T-helper 1 cell treated with Interleukin-12 subunit alpha and Interleukin-12 subunit beta and Interleukin-4 antibody, amounts not matched to agents 30 ng/mL and 1 ng/mL, for 36 hours (primary cell): ENCODE data around the gene NDNF. TPM values are rescaled to one million over a fixed set of nuclear protein-coding genes. Genes with fewer than 3 reads are reported as not detected.

Experiments used
- intact Hi-C: fragments of 100-400 bp; cut with micrococcal nuclease; formaldehyde crosslinking; loops from one replicate; pipeline ENCODE4 v1.15.1; 2024
- total RNA-seq: library from RNA; stranded (reverse); gene quantifications from 2 replicates; pipeline ENCODE4 v1.2.3, GENCODE V29; 2022

Gene NDNF
- 0.29 TPM in 1 of 2 replicates, not detected in the other for total RNA-seq

- intact Hi-C loops: loop anchor here (2.0 to 10.0 kb wide), 5 partner anchors 42 to 1448 kb away; partner anchors contain the start of genes PDE5A and PRDM5
These were observed at the start of gene NDNF for GRCh38 chr4:121072224-121073003. Gene NDNF, minus strand, starts transcription at chr4:121072535. Its CDS starts 26,698 bp downstream, at chr4:121045837.

- intact Hi-C loops: no loop called here
These were observed 47.4 kb upstream of the NDNF start for GRCh38 chr4:121119715-121120114.

GRCh38 chr4:121118344-121118743 lies 46.0 kb upstream of the NDNF start:
- intact Hi-C loops: no loop called here

- intact Hi-C loops: loop anchor here (1.0 to 5.0 kb wide), 3 partner anchors 40 to 397 kb away; partner anchors contain the start of gene NDNF
These were observed 42.4 kb upstream of the NDNF start for GRCh38 chr4:121114756-121115155.

- intact Hi-C loops: loop anchor here (1.0 to 5.0 kb wide), 4 partner anchors 144 to 956 kb away; no protein-coding TSS in a partner anchor
These were observed 40.2 kb upstream of the NDNF start for GRCh38 chr4:121112530-121112929.

- intact Hi-C loops: no loop called here
These were observed 36.2 kb upstream of the NDNF start for GRCh38 chr4:121108557-121108956.

- intact Hi-C loops: no loop called here
These were observed 35.2 kb upstream of the NDNF start for GRCh38 chr4:121107507-121107906.

- intact Hi-C loops: no loop called here
These were observed 27.9 kb upstream of the NDNF start for GRCh38 chr4:121100093-121100775.

- intact Hi-C loops: loop anchor here (5.0 kb wide), 1 partner anchor 209 kb away; no protein-coding TSS in a partner anchor
These were observed 25.9 kb upstream of the NDNF start for GRCh38 chr4:121098266-121098665.

- intact Hi-C loops: loop anchor here (1.0 to 5.0 kb wide), 5 partner anchors 94 to 1025 kb away; no protein-coding TSS in a partner anchor
These were observed 24.3 kb upstream of the NDNF start for GRCh38 chr4:121096629-121097028.

- intact Hi-C loops: loop anchor here (1.0 to 5.0 kb wide), 5 partner anchors 95 to 1025 kb away; no protein-coding TSS in a partner anchor
These were observed 23.9 kb upstream of the NDNF start for GRCh38 chr4:121096191-121096590.

- intact Hi-C loops: no loop called here
These were observed 22.1 kb upstream of the NDNF start for GRCh38 chr4:121094297-121094966.

GRCh38 chr4:121093261-121093660 lies 20.9 kb upstream of the NDNF start:
- intact Hi-C loops: no loop called here

- intact Hi-C loops: no loop called here
These were observed 19.6 kb upstream of the NDNF start for GRCh38 chr4:121091941-121092340.

- intact Hi-C loops: no loop called here
These were observed 16.5 kb upstream of the NDNF start for GRCh38 chr4:121088867-121089266.

- intact Hi-C loops: loop anchor here (10.0 kb wide), 2 partner anchors 635 to 1455 kb away; partner anchors contain the start of gene PDE5A
These were observed 7.0 kb upstream of the NDNF start for GRCh38 chr4:121079376-121079775.

GRCh38 chr4:121077496-121077895 lies 5.2 kb upstream of the NDNF start:
- intact Hi-C loops: loop anchor here (10.0 kb wide), 2 partner anchors 633 to 1453 kb away; partner anchors contain the start of gene PDE5A

- intact Hi-C loops: loop anchor here (10.0 kb wide), 2 partner anchors 632 to 1452 kb away; partner anchors contain the start of gene PDE5A
These were observed 4.1 kb upstream of the NDNF start for GRCh38 chr4:121076416-121076815.

GRCh38 chr4:121073672-121074381 lies 1.5 kb upstream of the NDNF start:
- intact Hi-C loops: loop anchor here (2.0 to 10.0 kb wide), 5 partner anchors 41 to 1449 kb away; partner anchors contain the start of genes PDE5A and PRDM5

- intact Hi-C loops: loop anchor here (2.0 to 10.0 kb wide), 5 partner anchors 42 to 1448 kb away; partner anchors contain the start of genes PDE5A and PRDM5
These were observed 685 bp upstream of the NDNF start for GRCh38 chr4:121073004-121073435.
